Trophoblast cell (in vitro differentiated cells and primary cell): ENCODE results near the gene PRTFDC1.

Experiments used
- DNase-seq, 2 donors: peaks; one replicate each; pipeline ENCODE4 v3.0.0-alpha.2; 2016
- H2AFZ ChIP-seq: 2 replicates; pipeline ENCODE4 v1.6.1; 2013; ENCODE audit warnings: low read length, moderate library complexity, mild to moderate bottlenecking; ENCODE audit not compliant: insufficient read depth, poor library complexity
- H2AK5ac ChIP-seq: 2 replicates; pipeline ENCODE4 v1.6.1; 2013; ENCODE audit warnings: mild to moderate bottlenecking, low read length
- H2BK120ac ChIP-seq: 2 replicates; pipeline ENCODE4 v1.6.1; 2013; ENCODE audit warnings: low read length, mild to moderate bottlenecking, moderate library complexity; ENCODE audit not compliant: insufficient read depth, poor library complexity
- H2BK12ac ChIP-seq: 2 replicates; pipeline ENCODE4 v1.6.1; 2013; ENCODE audit warnings: mild to moderate bottlenecking, low read length, moderate library complexity
- H2BK5ac ChIP-seq: 2 replicates; pipeline ENCODE4 v1.6.1; 2013; ENCODE audit warnings: low read length, low read depth, moderate library complexity, mild to moderate bottlenecking; ENCODE audit not compliant: poor library complexity
- H3K14ac ChIP-seq: 2 replicates; pipeline ENCODE4 v1.6.1; 2013; ENCODE audit warnings: mild to moderate bottlenecking, low read length
- H3K18ac ChIP-seq: 2 replicates; pipeline ENCODE4 v1.6.1; 2013; ENCODE audit warnings: mild to moderate bottlenecking, low read length
- H3K23ac ChIP-seq: 2 replicates; pipeline ENCODE4 v1.6.1; 2013; ENCODE audit warnings: low read length
- H3K27ac ChIP-seq: 2 replicates; pipeline ENCODE4 v1.5.1; 2013; ENCODE audit warnings: low read depth, mild to moderate bottlenecking, inconsistent platforms, low read length, moderate library complexity
- H3K27me3 ChIP-seq: 2 replicates; pipeline ENCODE4 v1.6.1; 2013; ENCODE audit warnings: inconsistent platforms, mild to moderate bottlenecking, low read length, moderate library complexity; ENCODE audit not compliant: insufficient read depth
- H3K36me3 ChIP-seq, 2 experiments: 1 replicate in 1 of 2; 2 replicates in 1 of 2; pipeline ENCODE4 v1.6.1; 2013; ENCODE audit warnings: low read length in 2 of 2, mild to moderate bottlenecking in 2 of 2, moderate library complexity in 1 of 2; ENCODE audit not compliant: insufficient read depth in 2 of 2, control insufficient read depth in 1 of 2
- H3K4ac ChIP-seq: 2 replicates; pipeline ENCODE4 v1.6.1; 2013; ENCODE audit warnings: low read depth, mild to moderate bottlenecking, low read length, moderate library complexity
- H3K4me1 ChIP-seq, 2 experiments: 1 replicate in 1 of 2; 2 replicates in 1 of 2; pipeline ENCODE4 v1.6.1; 2013; ENCODE audit warnings: low read length in 2 of 2, mild to moderate bottlenecking in 2 of 2, moderate library complexity in 1 of 2; ENCODE audit not compliant: insufficient read depth in 2 of 2, control insufficient read depth in 1 of 2
- H3K4me2 ChIP-seq: 2 replicates; pipeline ENCODE4 v1.6.1; 2013; ENCODE audit warnings: inconsistent platforms, mild to moderate bottlenecking, low read length, moderate library complexity
- H3K4me3 ChIP-seq: 2 replicates; pipeline ENCODE4 v1.5.1; 2013; ENCODE audit warnings: mild to moderate bottlenecking, low read depth, low read length, inconsistent platforms
- H3K79me1 ChIP-seq: one replicate; pipeline ENCODE4 v1.6.1; 2013; ENCODE audit warnings: low read length
- H3K79me2 ChIP-seq: 2 replicates; pipeline ENCODE4 v1.6.1; 2013; ENCODE audit warnings: low read length, mild to moderate bottlenecking; ENCODE audit not compliant: control insufficient read depth, insufficient read depth, poor library complexity
- H3K9ac ChIP-seq: 2 replicates; pipeline ENCODE4 v1.6.1; 2013; ENCODE audit warnings: mild to moderate bottlenecking, low read length
- H3K9me3 ChIP-seq: 2 replicates; pipeline ENCODE4 v1.6.1; 2013; ENCODE audit warnings: low read depth, mild to moderate bottlenecking, control low read depth, inconsistent platforms, low read length; ENCODE audit not compliant: insufficient read depth
- H4K12ac ChIP-seq: 2 replicates; pipeline ENCODE4 v1.6.1; 2013; ENCODE audit warnings: low read depth, mild to moderate bottlenecking, low read length, moderate library complexity
- H4K8ac ChIP-seq: 2 replicates; pipeline ENCODE4 v1.6.1; 2013; ENCODE audit warnings: low read depth, mild to moderate bottlenecking, low read length, moderate library complexity
- H4K91ac ChIP-seq: one replicate; pipeline ENCODE4 v1.6.1; 2013; ENCODE audit warnings: low read depth, mild to moderate bottlenecking, low read length, moderate library complexity
- WGBS: extraction: QIAGEN DNeasy Blood & Tissue Kit; methylation state at CpG from one replicate; pipeline ENCODE4 v1.1.7; 2013; ENCODE audit warnings: missing lambda C conversion rate; ENCODE audit not compliant: insufficient read length, insufficient coverage; ENCODE audit errors: extremely low coverage; 5-methylcytosine and 5-hydroxymethylcytosine counted together

The PRTFDC1 gene

DNA sequence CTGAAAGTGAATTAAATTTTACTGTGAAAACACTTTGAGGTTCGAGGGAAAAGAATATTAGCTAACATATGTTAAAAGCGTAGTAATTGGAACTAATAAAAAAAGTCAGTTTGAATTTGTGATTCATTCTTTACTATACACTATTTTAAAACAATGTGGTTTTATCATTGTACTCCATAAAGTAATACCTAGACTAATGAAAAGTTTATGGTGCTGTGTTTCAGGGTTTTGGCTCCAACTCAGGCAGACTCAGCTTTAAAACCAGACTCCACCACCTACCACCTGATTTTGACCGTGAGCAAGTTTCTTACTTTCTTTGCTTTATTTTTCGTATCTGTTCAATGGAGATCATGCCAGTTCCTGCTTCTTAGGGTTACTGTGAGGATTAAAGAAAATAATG is 9.2 kb upstream of the PRTFDC1 start:
- Histone ChIP-seq H4K91ac (no peak overlapping the region), H3K36me3 (no peaks in the 10 kb centered on the region), H3K23ac (no peak overlapping the region), H3K27me3 (no peaks in the 10 kb centered on the region), H3K79me1 (no peaks in the 10 kb centered on the region), H3K4ac (no peak overlapping the region), H3K18ac (no peak overlapping the region), H3K4me3 (no peak overlapping the region), H2BK12ac (no peak overlapping the region), H3K14ac (no peak overlapping the region), H2BK5ac (no peak overlapping the region), H3K4me1 (no peaks in the 10 kb centered on the region), H3K27ac (no peak overlapping the region), H4K12ac (no peak overlapping the region), H3K79me2 (no peaks in the 10 kb centered on the region), H3K9ac (no peak overlapping the region), H3K9me3 (no peaks in the 10 kb centered on the region), H3K4me2 (no peak overlapping the region), H2AK5ac (no peak overlapping the region), H2AFZ (no peak overlapping the region), H2BK120ac (no peak overlapping the region), H4K8ac (no peak overlapping the region)
- WGBS: no CpG with 5 or more reads among the region's 4 CpGs
- DNase-seq: no peak

DNA sequence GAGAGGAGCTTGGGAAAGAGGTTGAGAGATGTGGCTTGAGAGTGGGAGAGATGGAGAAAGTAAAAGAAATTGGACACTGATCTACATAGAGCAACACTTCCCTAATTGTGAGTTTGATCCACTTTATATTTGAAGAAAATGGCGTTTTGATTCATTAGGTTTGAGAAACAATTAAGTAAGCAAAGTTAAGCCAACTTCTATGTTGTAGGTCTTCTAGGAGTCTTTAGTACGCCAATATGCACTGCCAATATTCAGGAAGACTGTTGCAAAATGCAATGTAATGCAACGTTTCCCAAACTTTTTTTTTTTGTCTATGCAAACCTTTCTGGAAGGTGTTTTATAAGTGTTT is 7.0 kb upstream of the PRTFDC1 start:
- Histone ChIP-seq H3K18ac (no peak overlapping the region), H3K27ac (no peak overlapping the region), H2BK12ac (no peak overlapping the region), H3K79me1 (no peaks in the 10 kb centered on the region), H3K27me3 (no peaks in the 10 kb centered on the region), H3K9me3 (no peaks in the 10 kb centered on the region), H3K9ac (no peak overlapping the region), H3K79me2 (no peaks in the 10 kb centered on the region), H3K4me2 (no peak overlapping the region), H2BK5ac (no peak overlapping the region), H4K8ac (no peak overlapping the region), H4K91ac (no peak overlapping the region), H2AK5ac (no peak overlapping the region), H3K14ac (no peak overlapping the region), H3K4me3 (no peak overlapping the region), H3K4ac (no peak overlapping the region), H4K12ac (no peak overlapping the region), H3K36me3 (no peaks in the 10 kb centered on the region), H2BK120ac (no peak overlapping the region), H2AFZ (no peak overlapping the region), H3K23ac (no peak overlapping the region), H3K4me1 (no peaks in the 10 kb centered on the region)
- no CpG with 5 or more reads among the region's 3 CpGs for WGBS
- no peak for DNase-seq

DNA sequence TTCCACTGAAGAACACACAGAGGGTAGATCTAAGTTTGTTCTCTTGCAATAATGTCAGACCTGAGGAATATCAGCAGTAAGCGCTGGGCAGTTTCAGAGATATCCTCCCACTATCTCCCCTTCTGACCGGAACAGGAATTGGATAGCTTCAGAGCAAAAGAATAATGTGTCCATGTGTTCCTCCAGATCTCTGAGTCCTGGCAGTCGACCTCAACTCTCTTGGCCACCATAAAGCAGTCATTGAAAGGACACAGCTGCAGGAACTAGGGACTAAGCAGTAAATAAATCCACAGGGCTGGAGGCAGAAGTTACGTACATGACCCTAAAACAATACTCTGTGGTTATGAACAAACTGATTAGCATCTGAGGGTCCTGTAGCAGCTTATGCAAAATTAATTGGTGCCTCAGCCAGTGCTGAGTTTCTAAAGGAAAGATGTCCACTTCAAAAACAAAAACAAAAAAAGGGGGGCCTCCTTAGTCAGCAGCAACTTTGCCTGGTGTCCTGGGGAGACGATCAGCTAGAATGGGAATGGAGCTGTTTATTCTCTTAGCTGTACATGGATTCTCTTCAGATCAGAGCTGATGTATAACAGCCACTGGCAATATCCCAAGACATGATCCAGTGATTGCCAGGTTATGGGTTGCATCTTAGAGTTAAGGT is 6.4 kb upstream of the PRTFDC1 start:
- no peaks in the 10 kb centered on the region for H3K79me2 ChIP-seq
- no peak overlapping the region for H3K23ac ChIP-seq
- no peaks in the 10 kb centered on the region for H3K27me3 ChIP-seq
- H2BK12ac ChIP-seq: no peak overlapping the region
- no peak overlapping the region for H3K9ac ChIP-seq
- no peak overlapping the region for H3K27ac ChIP-seq
- WGBS: no CpG with 5 or more reads among the region's 5 CpGs
- H2AFZ ChIP-seq: no peak overlapping the region
- H3K4ac ChIP-seq: no peak overlapping the region
- no peak overlapping the region for H3K14ac ChIP-seq
- no peak overlapping the region for H2AK5ac ChIP-seq
- H3K4me3 ChIP-seq: no peak overlapping the region
- H3K36me3 ChIP-seq: no peaks in the 10 kb centered on the region
- no peak overlapping the region for H3K18ac ChIP-seq
- H4K12ac ChIP-seq: no peak overlapping the region
- no peak for DNase-seq
- no peaks in the 10 kb centered on the region for H3K4me1 ChIP-seq
- no peak overlapping the region for H4K91ac ChIP-seq
- no peak overlapping the region for H2BK120ac ChIP-seq
- no peak overlapping the region for H4K8ac ChIP-seq
- no peaks in the 10 kb centered on the region for H3K9me3 ChIP-seq
- no peak overlapping the region for H3K4me2 ChIP-seq
- no peaks in the 10 kb centered on the region for H3K79me1 ChIP-seq
- H2BK5ac ChIP-seq: no peak overlapping the region

DNA sequence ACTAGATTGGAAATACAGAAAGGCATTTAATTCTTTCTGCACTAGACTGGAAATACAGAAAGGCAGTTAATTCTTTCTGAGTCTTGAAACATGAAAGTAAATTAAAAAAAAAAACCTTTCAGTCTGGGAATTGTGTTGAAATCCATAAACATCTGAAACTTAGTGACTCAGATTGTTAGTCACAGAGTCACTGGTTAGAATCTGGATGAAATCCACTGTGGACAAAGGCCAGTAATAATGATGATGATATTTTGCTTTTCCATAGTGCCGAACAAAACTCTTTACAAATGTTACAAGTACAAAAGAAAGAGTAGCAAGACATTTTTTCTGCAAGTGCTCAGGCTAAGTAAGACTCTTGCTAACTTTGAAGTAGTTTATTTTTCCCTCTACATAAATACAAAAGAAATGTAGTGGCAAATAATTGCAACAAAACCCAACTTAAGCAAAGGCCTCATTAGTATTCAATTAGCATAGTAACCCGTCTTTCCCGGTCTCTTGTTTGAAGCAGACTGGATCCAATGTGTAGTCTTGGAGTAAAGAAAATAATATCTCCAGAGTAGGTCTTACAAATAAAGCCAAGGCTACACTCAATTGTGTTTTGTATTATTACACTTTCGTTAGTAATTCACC is 5.8 kb upstream of the PRTFDC1 start:
- H2BK120ac ChIP-seq: no peak overlapping the region
- no peaks in the 10 kb centered on the region for H3K36me3 ChIP-seq
- H2BK12ac ChIP-seq: no peak overlapping the region
- H3K9me3 ChIP-seq: no peaks in the 10 kb centered on the region
- H3K27ac ChIP-seq: no peak overlapping the region
- no peak overlapping the region for H3K4me3 ChIP-seq
- H3K79me2 ChIP-seq: no peaks in the 10 kb centered on the region
- no peak overlapping the region for H3K4ac ChIP-seq
- no peak overlapping the region for H2BK5ac ChIP-seq
- no peak overlapping the region for H3K18ac ChIP-seq
- no peak overlapping the region for H3K23ac ChIP-seq
- H4K8ac ChIP-seq: no peak overlapping the region
- no peak overlapping the region for H3K14ac ChIP-seq
- H3K4me2 ChIP-seq: no peak overlapping the region
- no CpG with 5 or more reads among the region's 4 CpGs for WGBS
- no peak overlapping the region for H3K9ac ChIP-seq
- no peaks in the 10 kb centered on the region for H3K27me3 ChIP-seq
- H3K4me1 ChIP-seq: no peaks in the 10 kb centered on the region
- peak in 1 of 2 donors; percentile 69 for DNase-seq
- no peak overlapping the region for H2AK5ac ChIP-seq
- no peak overlapping the region for H2AFZ ChIP-seq
- H4K12ac ChIP-seq: no peak overlapping the region
- no peaks in the 10 kb centered on the region for H3K79me1 ChIP-seq
- no peak overlapping the region for H4K91ac ChIP-seq
